T follicular helper cell (primary cell): Measurements from ENCODE around the gene ANKRD44.

Experiments
- DNase-seq: peaks from one replicate; pipeline ENCODE4 v3.0.0-alpha.2; 2020; ENCODE audit warnings: low read depth

The ANKRD44 gene

GRCh38 chr2:197076652-197077051, 233.9 kb downstream of the ANKRD44 start:
- DNase-seq = no peak

GRCh38 chr2:197075754-197076337, 234.7 kb downstream of the ANKRD44 start:
- no peak for DNase-seq

GRCh38 chr2:197075281-197075680, 235.3 kb downstream of the ANKRD44 start:
- no peak for DNase-seq

GRCh38 chr2:197073701-197074433, 236.7 kb downstream of the ANKRD44 start:
- DNase-seq = no peak

- no peak for DNase-seq
These were observed 237.3 kb downstream of the ANKRD44 start for GRCh38 chr2:197073270-197073669.

- no peak for DNase-seq
These were observed 238.0 kb downstream of the ANKRD44 start for GRCh38 chr2:197072533-197072932.

GRCh38 chr2:197071790-197072436, 238.7 kb downstream of the ANKRD44 start:
- no peak for DNase-seq

- no peak for DNase-seq
These were observed 239.4 kb downstream of the ANKRD44 start for GRCh38 chr2:197071213-197071612.

GRCh38 chr2:197069958-197070357, 240.6 kb downstream of the ANKRD44 start:
- DNase-seq = no peak

GRCh38 chr2:197062574-197062973, 248.0 kb downstream of the ANKRD44 start:
- peak; percentile 27 for DNase-seq

- DNase-seq = no peak
These were observed 251.1 kb downstream of the ANKRD44 start for GRCh38 chr2:197059477-197059876.

GRCh38 chr2:197058777-197059300, 251.7 kb downstream of the ANKRD44 start:
- no peak for DNase-seq

GRCh38 chr2:197057959-197058358, 252.6 kb downstream of the ANKRD44 start:
- DNase-seq = no peak

GRCh38 chr2:197055045-197055444, 255.5 kb downstream of the ANKRD44 start:
- no peak for DNase-seq

- no peak for DNase-seq
These were observed 256.1 kb downstream of the ANKRD44 start for GRCh38 chr2:197054437-197054836.

- no peak for DNase-seq
These were observed 258.2 kb downstream of the ANKRD44 start for GRCh38 chr2:197052356-197052755.

- DNase-seq = no peak
These were observed 265.5 kb downstream of the ANKRD44 start for GRCh38 chr2:197045115-197045514.

- DNase-seq = no peak
These were observed 267.8 kb downstream of the ANKRD44 start for GRCh38 chr2:197042739-197043196.

GRCh38 chr2:197037863-197038398, 272.6 kb downstream of the ANKRD44 start:
- DNase-seq = no peak

- no peak for DNase-seq
These were observed 275.6 kb downstream of the ANKRD44 start for GRCh38 chr2:197035002-197035401.

- DNase-seq = no peak
These were observed 276.3 kb downstream of the ANKRD44 start for GRCh38 chr2:197034292-197034691.

GRCh38 chr2:197033222-197033621, 277.4 kb downstream of the ANKRD44 start:
- DNase-seq = no peak

GRCh38 chr2:197031803-197032202, 278.8 kb downstream of the ANKRD44 start:
- no peak for DNase-seq
